SU-DHL-6 (cell line): ENCODE measurements around the gene PSPN.

Experiments
- CTCF ChIP-seq: fragments of 200-600 bp; sonication (generic); IDR thresholded peaks from one replicate; pipeline ENCODE4 v1.5.1; 2017; ENCODE audit warnings: antibody characterized with exemption, mild to moderate bottlenecking, low read length, moderate library complexity; ENCODE audit not compliant: insufficient read depth, poor library complexity, severe bottlenecking
- EZH2phosphoT487 ChIP-seq: fragments of 200-600 bp; sonication (generic), shearing (Covaris generic); conservative IDR thresholded peaks from 2 replicates; pipeline ENCODE4 v1.6.1; 2018; ENCODE audit warnings: mild to moderate bottlenecking, antibody characterized with exemption, low read length, moderate library complexity, mixed read lengths

GRCh38 chr19:6325614-6326013 is 50.1 kb downstream of the PSPN start:
- TF ChIP-seq CTCF (no peak), EZH2phosphoT487 (no peak)
